Measurements from ENCODE around the gene TNIP1.

The TNIP1 gene

DNA sequence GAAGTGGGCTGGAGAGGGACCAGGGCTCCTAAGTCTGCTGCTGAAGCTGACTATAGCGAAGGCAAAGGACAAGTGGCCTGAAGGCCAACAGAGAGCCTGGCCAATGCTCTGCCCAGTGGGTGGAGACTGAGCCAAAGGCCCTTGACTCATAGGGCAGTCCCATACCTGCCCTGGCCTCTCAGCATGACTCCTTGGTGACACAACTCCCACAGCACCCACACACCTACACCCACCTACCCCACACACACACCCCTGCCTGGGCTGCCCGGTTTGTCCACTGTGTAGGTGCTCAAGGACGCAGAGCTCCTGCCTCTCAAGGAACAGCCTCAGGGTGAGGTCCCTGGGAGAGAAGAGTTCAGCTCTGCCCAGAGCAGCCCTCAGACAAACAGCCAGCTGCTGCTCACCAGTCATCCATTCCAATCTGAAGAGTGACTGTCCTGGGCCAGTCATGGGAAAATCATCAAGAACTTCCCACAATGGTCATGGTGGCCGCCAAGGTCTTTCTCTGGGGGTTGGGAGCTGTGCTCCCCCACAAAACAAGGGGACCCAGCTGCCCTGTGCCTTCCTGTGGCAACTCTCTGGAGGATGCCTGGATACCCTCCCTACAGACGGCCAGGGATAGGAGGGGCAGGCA is 5.0 kb downstream of the TNIP1 start:
- Histone ChIP-seq H3K27me3 (ENCODE audit: control insufficient read depth in 1 of 2, insufficient read depth in 2 of 2, low read length in 2 of 2) (no peaks in the 10 kb centered on the region), H3K9ac (ENCODE audit: low read length in 2 of 2) (no peak overlapping the region), H3K4me1 (ENCODE audit: control insufficient read depth, insufficient read depth, low read length) (peaks cover 17% of the 10 kb centered on the region), H3K9me3 (ENCODE audit: control insufficient read depth in 2 of 2, low read length in 2 of 2) (no peaks in the 10 kb centered on the region), H3K27ac (ENCODE audit: low read length) (no peak overlapping the region), H3K36me3 (ENCODE audit: control insufficient read depth in 2 of 2, insufficient read depth in 2 of 2, low read length in 2 of 2) (peaks cover 0 to 6% of the 10 kb centered on the region in 2 donors), H3K4me3 (ENCODE audit: low read length in 2 of 2) (no peak overlapping the region)

DNA sequence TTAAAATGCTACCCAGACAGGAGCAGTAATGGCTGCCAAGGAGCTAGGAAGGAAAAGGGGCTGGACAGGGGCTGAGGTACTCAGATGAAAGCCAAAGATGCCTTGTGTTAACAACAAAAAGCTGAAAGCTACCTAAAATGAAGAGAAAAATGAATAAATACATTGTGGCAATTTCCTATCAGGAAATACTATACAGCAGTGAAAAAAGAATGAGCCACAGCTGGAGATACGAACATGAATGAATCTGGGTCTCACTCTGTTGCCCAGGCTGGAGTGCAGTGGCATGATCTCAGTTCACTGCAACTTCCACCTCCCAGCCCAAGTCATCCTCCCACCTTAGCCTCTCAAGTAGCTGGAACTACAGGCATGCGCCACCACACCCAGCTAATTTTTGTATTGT is 6.3 kb downstream of the TNIP1 start:
- Histone ChIP-seq H3K9ac (ENCODE audit: low read length in 2 of 2) (no peak overlapping the region), H3K9me3 (ENCODE audit: control insufficient read depth in 2 of 2, low read length in 2 of 2) (no peaks in the 10 kb centered on the region), H3K27me3 (ENCODE audit: control insufficient read depth in 1 of 2, insufficient read depth in 2 of 2, low read length in 2 of 2) (no peaks in the 10 kb centered on the region), H3K27ac (ENCODE audit: low read length) (no peak overlapping the region), H3K36me3 (ENCODE audit: control insufficient read depth in 2 of 2, insufficient read depth in 2 of 2, low read length in 2 of 2) (peaks cover 0 to 6% of the 10 kb centered on the region in 2 donors), H3K4me3 (ENCODE audit: low read length in 2 of 2) (no peak overlapping the region), H3K4me1 (ENCODE audit: control insufficient read depth, insufficient read depth, low read length) (peaks cover 18% of the 10 kb centered on the region)

DNA sequence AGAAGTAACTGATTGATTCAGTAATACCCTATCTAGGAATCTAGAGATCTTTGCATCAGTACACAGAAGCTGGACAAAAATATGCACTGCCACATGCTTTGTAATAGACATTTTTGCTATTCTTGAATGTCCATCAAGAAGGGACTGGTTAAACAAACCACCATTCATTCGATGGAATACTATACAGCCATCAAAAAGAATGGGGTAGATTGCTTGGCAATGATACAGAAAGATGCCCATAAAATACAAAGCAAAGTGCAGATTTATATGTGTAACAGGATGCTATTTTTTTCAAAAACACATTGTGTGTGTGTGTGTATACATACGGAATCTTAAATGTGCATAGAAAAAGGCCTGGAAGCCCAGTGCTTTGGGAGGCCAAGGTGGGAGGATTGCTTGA is 7.6 kb downstream of the TNIP1 start:
- Histone ChIP-seq H3K9ac (ENCODE audit: low read length in 2 of 2) (no peak overlapping the region), H3K27ac (ENCODE audit: low read length) (no peak overlapping the region), H3K4me1 (ENCODE audit: control insufficient read depth, insufficient read depth, low read length) (peaks cover 27% of the 10 kb centered on the region), H3K4me3 (ENCODE audit: low read length in 2 of 2) (no peak overlapping the region), H3K27me3 (ENCODE audit: control insufficient read depth in 1 of 2, insufficient read depth in 2 of 2, low read length in 2 of 2) (no peaks in the 10 kb centered on the region), H3K36me3 (ENCODE audit: control insufficient read depth in 2 of 2, insufficient read depth in 2 of 2, low read length in 2 of 2) (peaks cover 0 to 6% of the 10 kb centered on the region in 2 donors), H3K9me3 (ENCODE audit: control insufficient read depth in 2 of 2, low read length in 2 of 2) (no peaks in the 10 kb centered on the region)

DNA sequence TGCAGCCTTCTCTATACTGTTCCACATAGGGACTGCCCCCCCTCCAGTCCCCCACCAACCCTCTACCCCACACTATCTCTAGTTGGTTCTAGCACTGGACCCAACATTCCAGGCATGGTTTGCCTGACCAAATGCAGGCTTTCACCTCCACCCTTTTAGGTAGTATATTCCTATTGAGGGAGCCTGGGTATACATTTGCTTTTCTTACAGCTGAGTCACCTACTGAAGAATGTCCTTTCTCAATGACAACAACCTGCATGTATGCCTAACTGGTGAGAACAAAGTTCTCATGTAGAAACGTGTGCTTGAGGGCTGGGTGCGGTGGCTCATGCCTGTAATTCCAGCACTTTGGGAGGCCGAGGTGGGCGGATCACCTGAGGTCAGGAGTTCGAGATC is 8.2 kb downstream of the TNIP1 start:
- Histone ChIP-seq H3K9ac (ENCODE audit: low read length in 2 of 2) (no peak overlapping the region), H3K9me3 (ENCODE audit: control insufficient read depth in 2 of 2, low read length in 2 of 2) (no peaks in the 10 kb centered on the region), H3K27ac (ENCODE audit: low read length) (no peak overlapping the region), H3K4me3 (ENCODE audit: low read length in 2 of 2) (no peak overlapping the region), H3K4me1 (ENCODE audit: control insufficient read depth, insufficient read depth, low read length) (peaks cover 33% of the 10 kb centered on the region), H3K27me3 (ENCODE audit: control insufficient read depth in 1 of 2, insufficient read depth in 2 of 2, low read length in 2 of 2) (no peaks in the 10 kb centered on the region), H3K36me3 (ENCODE audit: control insufficient read depth in 2 of 2, insufficient read depth in 2 of 2, low read length in 2 of 2) (peaks cover 0 to 5% of the 10 kb centered on the region in 2 donors)

DNA sequence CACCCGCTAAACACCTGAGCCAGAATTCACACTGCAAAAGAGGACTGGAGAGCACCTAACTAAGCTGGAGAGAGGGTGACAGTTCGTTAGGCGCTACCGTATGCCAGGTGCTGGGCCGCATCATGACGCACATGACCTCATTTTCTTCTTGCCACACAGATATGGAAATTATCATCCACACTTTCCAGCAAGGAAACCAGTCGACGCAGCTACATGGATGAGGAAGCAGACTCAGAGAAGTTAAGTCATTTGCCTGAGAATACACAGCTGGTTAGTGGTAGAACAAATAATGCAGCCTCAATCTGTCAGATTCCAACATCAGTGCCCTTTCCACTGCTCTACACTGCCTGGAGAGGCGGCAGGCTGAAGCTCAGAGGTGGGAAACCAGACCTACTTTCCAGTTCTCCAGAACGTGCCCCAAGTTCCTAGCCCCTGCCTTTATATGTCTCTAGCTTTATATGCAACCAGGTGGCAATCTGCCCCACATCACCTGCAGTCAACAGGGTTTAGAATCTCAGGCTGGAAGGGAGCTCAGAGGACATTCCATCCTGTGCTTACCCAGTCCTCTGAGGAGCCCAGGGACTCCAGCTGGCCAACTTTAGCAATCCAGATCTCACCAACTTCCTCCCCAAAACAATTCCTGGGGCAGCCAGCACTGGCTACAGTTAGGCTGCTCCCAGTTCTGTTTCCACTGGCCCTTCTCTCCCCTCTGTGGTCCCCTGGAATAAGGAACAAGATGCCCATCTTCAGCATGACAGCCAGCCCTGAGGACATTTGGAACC is 8.8 kb downstream of the TNIP1 start:
- no peak overlapping the region for H3K9ac ChIP-seq (ENCODE audit: low read length in 2 of 2)
- no peak overlapping the region for H3K27ac ChIP-seq (ENCODE audit: low read length)
- H3K9me3 ChIP-seq (ENCODE audit: control insufficient read depth in 2 of 2, low read length in 2 of 2): no peaks in the 10 kb centered on the region
- peaks cover 39% of the 10 kb centered on the region for H3K4me1 ChIP-seq (ENCODE audit: control insufficient read depth, insufficient read depth, low read length)
- H3K36me3 ChIP-seq (ENCODE audit: control insufficient read depth in 2 of 2, insufficient read depth in 2 of 2, low read length in 2 of 2): peaks cover 2 to 3% of the 10 kb centered on the region in 2 donors
- no peaks in the 10 kb centered on the region for H3K27me3 ChIP-seq (ENCODE audit: control insufficient read depth in 1 of 2, insufficient read depth in 2 of 2, low read length in 2 of 2)
- no peak overlapping the region for H3K4me3 ChIP-seq (ENCODE audit: low read length in 2 of 2)

DNA sequence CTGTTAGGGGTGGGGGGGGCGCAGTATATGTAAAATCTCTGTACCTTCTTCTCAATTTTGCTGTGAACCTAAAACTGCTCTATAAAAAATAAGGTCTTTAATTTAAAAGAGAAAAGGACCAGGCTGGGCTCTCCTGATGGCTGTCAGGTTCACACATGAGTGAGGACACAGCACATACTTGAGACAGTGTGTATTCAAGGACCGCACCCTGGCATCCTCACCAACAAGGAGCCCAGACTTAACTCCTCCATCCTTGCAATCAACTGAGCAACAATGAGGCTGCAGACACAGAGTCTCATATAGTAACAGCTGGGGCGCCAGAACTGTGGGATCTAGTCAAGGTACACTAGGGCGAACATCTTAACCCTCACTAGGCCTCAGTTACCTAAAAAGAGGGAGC is 9.8 kb downstream of the TNIP1 start:
- Histone ChIP-seq H3K36me3 (ENCODE audit: control insufficient read depth in 2 of 2, insufficient read depth in 2 of 2, low read length in 2 of 2) (peaks cover 4 to 6% of the 10 kb centered on the region in 2 donors), H3K27ac (ENCODE audit: low read length) (no peak overlapping the region), H3K4me3 (ENCODE audit: low read length in 2 of 2) (no peak overlapping the region), H3K9me3 (ENCODE audit: control insufficient read depth in 2 of 2, low read length in 2 of 2) (no peaks in the 10 kb centered on the region), H3K4me1 (ENCODE audit: control insufficient read depth, insufficient read depth, low read length) (peaks cover 45% of the 10 kb centered on the region), H3K27me3 (ENCODE audit: control insufficient read depth in 1 of 2, insufficient read depth in 2 of 2, low read length in 2 of 2) (no peaks in the 10 kb centered on the region), H3K9ac (ENCODE audit: low read length in 2 of 2) (no peak overlapping the region)

DNA sequence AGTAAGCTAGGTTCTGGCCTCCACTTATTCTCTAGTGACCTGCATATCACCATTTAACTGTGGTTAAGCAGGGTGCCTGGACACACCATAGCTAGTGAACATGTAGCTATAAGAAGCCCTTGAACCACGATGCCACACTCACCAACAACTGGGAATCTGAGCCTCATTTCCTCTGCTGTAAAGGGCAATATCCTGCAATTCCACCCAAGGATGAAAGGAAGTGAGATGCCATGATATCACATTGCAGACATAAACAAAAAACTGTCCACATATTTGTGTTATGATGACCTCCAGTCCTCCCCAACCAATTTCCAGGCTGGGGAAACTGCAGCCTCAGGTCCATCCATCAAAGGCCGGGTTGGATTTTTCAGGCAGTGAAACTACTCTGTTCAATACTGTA is 10.4 kb downstream of the TNIP1 start:
- Histone ChIP-seq H3K4me3 (ENCODE audit: low read length in 2 of 2) (no peak overlapping the region), H3K27ac (ENCODE audit: low read length) (no peak overlapping the region), H3K36me3 (ENCODE audit: control insufficient read depth in 2 of 2, insufficient read depth in 2 of 2, low read length in 2 of 2) (peaks cover 4 to 6% of the 10 kb centered on the region in 2 donors), H3K4me1 (ENCODE audit: control insufficient read depth, insufficient read depth, low read length) (peaks cover 41% of the 10 kb centered on the region), H3K9ac (ENCODE audit: low read length in 2 of 2) (no peak overlapping the region), H3K27me3 (ENCODE audit: control insufficient read depth in 1 of 2, insufficient read depth in 2 of 2, low read length in 2 of 2) (no peaks in the 10 kb centered on the region), H3K9me3 (ENCODE audit: control insufficient read depth in 2 of 2, low read length in 2 of 2) (no peaks in the 10 kb centered on the region)

DNA sequence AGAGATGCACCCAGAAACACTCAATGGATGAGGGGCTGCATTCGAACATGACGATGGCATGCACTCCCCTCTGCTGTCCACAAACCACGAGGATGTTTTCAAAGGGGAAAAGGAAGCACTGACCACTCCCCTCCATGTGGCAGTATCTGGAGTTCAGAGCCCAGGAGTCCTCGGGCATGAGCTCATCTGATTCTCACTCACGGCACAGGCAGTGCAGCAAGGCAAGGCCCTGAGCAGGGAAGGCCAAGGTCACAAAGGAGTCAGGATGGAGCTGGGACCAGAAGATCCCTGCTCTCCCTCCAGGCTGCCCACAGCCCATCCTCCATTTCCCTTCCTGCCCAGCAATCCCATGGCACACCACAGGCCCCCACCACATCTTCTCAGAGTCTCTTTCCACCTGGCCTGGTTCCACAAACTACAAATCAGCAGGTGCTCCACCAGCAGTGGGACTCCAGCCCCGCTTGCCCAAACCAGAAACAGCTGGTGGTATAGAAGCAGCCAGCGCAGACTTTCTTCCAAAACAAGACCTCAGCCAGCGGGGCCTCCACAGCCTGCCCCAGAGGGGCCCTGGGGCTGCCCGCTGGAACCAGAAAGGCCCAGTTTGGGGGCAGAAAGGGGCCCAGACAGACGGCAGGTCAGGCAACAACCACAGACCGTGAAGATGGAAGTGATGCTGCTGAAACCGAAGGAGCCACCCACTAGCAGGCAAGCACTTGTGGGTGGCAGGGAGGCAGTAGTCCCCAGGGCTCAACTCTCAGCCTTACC is 12.2 kb downstream of the TNIP1 start:
- H3K9ac ChIP-seq (ENCODE audit: low read length in 2 of 2): no peak overlapping the region
- H3K4me3 ChIP-seq (ENCODE audit: low read length in 2 of 2): peak overlapping the region in 1 of 2 donors; percentile 15
- H3K27ac ChIP-seq (ENCODE audit: low read length): peak overlapping the region; percentile 31
- no peaks in the 10 kb centered on the region for H3K9me3 ChIP-seq (ENCODE audit: control insufficient read depth in 2 of 2, low read length in 2 of 2)
- H3K27me3 ChIP-seq (ENCODE audit: control insufficient read depth in 1 of 2, insufficient read depth in 2 of 2, low read length in 2 of 2): no peaks in the 10 kb centered on the region
- H3K4me1 ChIP-seq (ENCODE audit: control insufficient read depth, insufficient read depth, low read length): peaks cover 56% of the 10 kb centered on the region
- H3K36me3 ChIP-seq (ENCODE audit: control insufficient read depth in 2 of 2, insufficient read depth in 2 of 2, low read length in 2 of 2): peaks cover 4 to 6% of the 10 kb centered on the region in 2 donors

DNA sequence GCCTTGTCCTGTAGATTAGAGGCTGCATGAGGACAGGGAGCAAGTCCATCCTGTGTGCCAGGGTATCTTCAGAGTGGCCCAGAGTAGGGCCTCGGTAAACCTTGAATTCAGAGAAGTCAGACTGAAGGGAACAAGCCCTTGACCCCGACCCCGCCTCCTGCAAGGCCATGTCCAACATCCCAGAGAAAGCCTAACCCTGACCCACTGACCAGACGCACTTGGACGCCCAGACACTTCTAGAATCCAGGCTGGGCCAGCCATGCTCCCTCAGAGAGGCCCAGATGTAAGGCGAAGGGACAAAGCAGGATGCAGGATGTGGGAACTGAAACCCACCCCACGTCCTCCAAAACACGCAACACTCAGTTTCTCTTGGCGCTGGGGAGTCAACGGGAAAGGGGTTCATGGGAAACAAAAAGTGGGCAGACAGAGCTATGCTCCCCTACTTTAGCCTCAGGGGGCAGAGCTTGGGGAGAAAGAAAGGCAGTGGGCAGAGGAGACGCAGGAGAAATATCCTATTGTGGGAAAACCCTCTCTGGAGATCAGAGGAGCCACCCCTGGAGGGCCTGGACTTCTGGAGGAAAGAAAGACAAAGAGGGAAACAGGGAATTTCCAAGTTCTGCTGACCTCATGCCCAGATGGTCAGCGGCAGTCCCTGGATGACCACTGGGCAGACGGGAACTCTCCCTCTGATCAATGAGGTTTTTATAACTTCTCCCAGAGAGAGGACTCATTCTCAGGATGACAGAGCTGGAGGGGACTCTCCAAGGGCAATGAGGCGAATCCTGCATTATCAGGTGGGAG is 13.0 kb downstream of the TNIP1 start:
- H3K4me3 ChIP-seq (ENCODE audit: low read length in 2 of 2): peak overlapping the region in 1 of 2 donors; percentile 15
- H3K36me3 ChIP-seq (ENCODE audit: control insufficient read depth in 2 of 2, insufficient read depth in 2 of 2, low read length in 2 of 2): peaks cover 4 to 9% of the 10 kb centered on the region in 2 donors
- H3K27ac ChIP-seq (ENCODE audit: low read length): peak overlapping the region; percentile 31
- no peaks in the 10 kb centered on the region for H3K9me3 ChIP-seq (ENCODE audit: control insufficient read depth in 2 of 2, low read length in 2 of 2)
- no peaks in the 10 kb centered on the region for H3K27me3 ChIP-seq (ENCODE audit: control insufficient read depth in 1 of 2, insufficient read depth in 2 of 2, low read length in 2 of 2)
- H3K4me1 ChIP-seq (ENCODE audit: control insufficient read depth, insufficient read depth, low read length): peaks cover 64% of the 10 kb centered on the region
- no peak overlapping the region for H3K9ac ChIP-seq (ENCODE audit: low read length in 2 of 2)

DNA sequence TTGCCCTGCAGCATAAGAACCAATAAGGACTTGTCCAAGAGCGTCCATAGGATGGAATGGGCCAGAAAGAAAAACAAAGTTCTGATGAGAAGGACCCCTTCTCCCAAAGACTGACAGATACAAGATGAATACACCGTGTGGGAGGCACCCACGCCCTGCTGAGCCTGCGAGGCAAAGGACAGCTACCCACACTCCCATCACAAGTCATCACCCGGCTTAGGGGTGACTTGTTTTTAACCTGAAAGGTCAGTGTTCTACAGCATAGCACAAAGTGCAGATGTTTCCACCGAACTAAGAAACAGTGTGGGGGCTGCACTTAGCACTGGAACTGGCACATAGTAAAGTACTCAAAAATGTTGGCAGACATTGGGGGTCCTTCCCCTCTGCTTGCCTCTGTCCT is 13.9 kb downstream of the TNIP1 start:
- Histone ChIP-seq H3K4me1 (ENCODE audit: control insufficient read depth, insufficient read depth, low read length) (peaks cover 73% of the 10 kb centered on the region), H3K36me3 (ENCODE audit: control insufficient read depth in 2 of 2, insufficient read depth in 2 of 2, low read length in 2 of 2) (peaks cover 5 to 14% of the 10 kb centered on the region in 2 donors)

More for the DNA sequence above, 13.9 kb downstream of the TNIP1 start:
- Histone ChIP-seq H3K27me3 (ENCODE audit: control insufficient read depth in 1 of 2, insufficient read depth in 2 of 2, low read length in 2 of 2) (no peaks in the 10 kb centered on the region), H3K27ac (ENCODE audit: low read length) (no peak overlapping the region), H3K9me3 (ENCODE audit: control insufficient read depth in 2 of 2, low read length in 2 of 2) (no peaks in the 10 kb centered on the region), H3K9ac (ENCODE audit: low read length in 2 of 2) (no peak overlapping the region), H3K4me3 (ENCODE audit: low read length in 2 of 2) (no peak overlapping the region)

Measured in stomach smooth muscle (tissue), 2 donors.